GM18520 (cell line): Measurements from ENCODE around the gene PRPF19.

Experiments used
- ATAC-seq: cut with Tn5 transposase; IDR thresholded peaks from one replicate; pipeline ENCODE4 v1.9.1; 2021; ENCODE audit not compliant: unreplicated experiment

Gene PRPF19

GRCh38 chr11:60924110-60924905, 17.9 kb upstream of the PRPF19 start, which contains the start of gene TMEM132A:
Gene TMEM132A (plus strand): TSS chr11:60924460. CDS start chr11:60924634, 174 bp downstream.
- no peak for ATAC-seq

- ATAC-seq: no peak
Observed at GRCh38 chr11:60923800-60924109, 17.4 kb upstream of the PRPF19 start.

- ATAC-seq: no peak
Observed at GRCh38 chr11:60923326-60923725, 16.9 kb upstream of the PRPF19 start.

GRCh38 chr11:60922906-60923305, 16.5 kb upstream of the PRPF19 start:
- ATAC-seq: no peak

DNA sequence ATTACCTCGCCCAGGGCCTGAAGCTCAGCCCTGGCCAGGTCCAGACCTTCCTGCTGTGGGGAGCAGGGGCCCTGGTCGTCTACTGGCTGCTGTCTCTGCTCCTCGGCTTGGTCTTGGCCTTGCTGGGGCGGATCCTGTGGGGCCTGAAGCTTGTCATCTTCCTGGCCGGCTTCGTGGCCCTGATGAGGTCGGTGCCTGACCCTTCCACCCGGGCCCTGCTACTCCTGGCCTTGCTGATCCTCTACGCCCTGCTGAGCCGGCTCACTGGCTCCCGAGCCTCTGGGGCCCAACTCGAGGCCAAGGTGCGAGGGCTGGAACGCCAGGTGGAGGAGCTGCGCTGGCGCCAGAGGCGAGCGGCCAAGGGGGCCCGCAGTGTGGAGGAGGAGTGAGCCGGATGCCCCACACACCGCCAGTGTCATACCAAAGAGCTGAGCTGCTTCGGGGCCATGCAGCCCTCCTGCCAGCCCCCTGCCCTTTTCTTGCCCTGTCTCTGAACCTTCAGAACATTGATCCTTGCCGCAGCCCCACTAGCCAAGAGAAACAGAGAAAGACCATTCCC, 15.5 kb upstream of the PRPF19 start:
- no peak for ATAC-seq

GRCh38 chr11:60921259-60921658, 14.9 kb upstream of the PRPF19 start:
- no peak for ATAC-seq

GRCh38 chr11:60919956-60920355, 13.6 kb upstream of the PRPF19 start:
- ATAC-seq: no peak

GRCh38 chr11:60919320-60919719, 12.9 kb upstream of the PRPF19 start:
- ATAC-seq: no peak

- ATAC-seq: no peak
Observed at GRCh38 chr11:60918939-60919265, 12.5 kb upstream of the PRPF19 start.

- ATAC-seq: no peak
Observed at GRCh38 chr11:60918251-60918938, 12.0 kb upstream of the PRPF19 start.

DNA sequence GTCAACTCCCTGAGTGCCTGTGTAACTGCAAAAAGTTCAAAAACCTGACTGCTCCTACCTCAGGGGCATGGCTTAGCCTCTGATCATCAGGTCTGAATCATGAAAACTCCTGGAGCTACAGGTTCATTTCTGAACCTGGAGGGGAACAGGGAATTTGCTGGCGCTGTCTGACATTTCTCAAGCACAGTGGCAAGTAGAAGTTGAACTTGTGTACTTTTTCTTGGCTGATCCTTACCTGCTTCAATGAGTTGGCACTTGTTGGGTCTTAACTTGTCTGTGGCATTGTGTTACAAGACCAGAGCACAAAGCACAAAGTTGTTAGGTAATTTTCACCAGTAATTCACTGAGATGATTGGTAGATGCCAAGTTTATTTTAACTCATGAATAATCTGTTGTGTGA, 10.9 kb upstream of the PRPF19 start:
- no peak for ATAC-seq

GRCh38 chr11:60916669-60917206, 10.4 kb upstream of the PRPF19 start:
- ATAC-seq: no peak

- peak; percentile 33 for ATAC-seq
Observed at GRCh38 chr11:60915248-60915914, 9.0 kb upstream of the PRPF19 start.

GRCh38 chr11:60914633-60915247, 8.4 kb upstream of the PRPF19 start:
- ATAC-seq: no peak

GRCh38 chr11:60913793-60914632, 7.6 kb upstream of the PRPF19 start, which contains the start of gene TMEM109:
Gene TMEM109 (plus strand): TSS chr11:60914158. CDS start chr11:60919694, 5,536 bp downstream.
- peak; percentile 23 for ATAC-seq

- no peak for ATAC-seq
Observed at GRCh38 chr11:60912851-60913528, 6.6 kb upstream of the PRPF19 start.

- no peak for ATAC-seq
Observed at GRCh38 chr11:60912223-60912850, 6.0 kb upstream of the PRPF19 start.

GRCh38 chr11:60910711-60911380, 4.5 kb upstream of the PRPF19 start:
- ATAC-seq: no peak
